WERI-Rb-1 (cell line): ENCODE data around the gene EMC1.
"Not testable (repeated sequence)": the region's sequence is repeated elsewhere in the genome, so short reads cannot be mapped to it uniquely, and the experiment has no call there.

Source experiments
- DNase-seq: peaks from one replicate; pipeline ENCODE4 v3.0.0-alpha.2; 2020
- H3K27ac ChIP-seq: fragments of 250-450 bp; sonication (Bioruptor Pico); 2 replicates; pipeline ENCODE4 v1.5.1; 2020; ENCODE audit warnings: mild to moderate bottlenecking, moderate library complexity
- H3K27me3 ChIP-seq: fragments of 250-450 bp; sonication (Bioruptor Pico); 2 replicates; pipeline ENCODE4 v1.5.1; 2021; ENCODE audit warnings: mild to moderate bottlenecking, low read depth, moderate library complexity; ENCODE audit not compliant: insufficient read depth, severe bottlenecking
- H3K36me3 ChIP-seq: fragments of 250-450 bp; sonication (Bioruptor Pico); 2 replicates; pipeline ENCODE4 v1.5.1; 2020; ENCODE audit warnings: mild to moderate bottlenecking, moderate library complexity
- H3K4me3 ChIP-seq: 2 replicates; pipeline ENCODE4 v1.5.1; 2011; ENCODE audit warnings: low read depth, mild to moderate bottlenecking, control low read depth, low read length
- H3K9me3 ChIP-seq: fragments of 250-450 bp; sonication (Bioruptor Pico); 2 replicates; pipeline ENCODE4 v1.5.1; 2021; ENCODE audit warnings: mild to moderate bottlenecking, moderate library complexity; ENCODE audit not compliant: severe bottlenecking
- CTCF ChIP-seq: IDR thresholded peaks from 2 replicates; pipeline ENCODE4 v1.5.1; 2011; ENCODE audit warnings: low read depth, mild to moderate bottlenecking, control low read depth, inconsistent platforms, low read length

Gene EMC1

GRCh38 chr1:19287436-19288185 is 36.3 kb upstream of the EMC1 start:
- Histone ChIP-seq H3K9me3 (no peaks in the 10 kb centered on the region), H3K27me3 (no peaks in the 10 kb centered on the region), H3K36me3 (peaks cover 5% of the 10 kb centered on the region; the same call in 1 of the 2 replicates), H3K4me3 (no peak overlapping the region), H3K27ac (no peak overlapping the region)
- no peak for TF ChIP-seq CTCF
- no peak for DNase-seq

GRCh38 chr1:19285807-19286206 is 34.5 kb upstream of the EMC1 start:
- not testable (repeated sequence) for H3K4me3 ChIP-seq, H3K27me3 ChIP-seq, H3K27ac ChIP-seq, H3K9me3 ChIP-seq, H3K36me3 ChIP-seq, DNase-seq

- not testable (repeated sequence) for DNase-seq, H3K9me3 ChIP-seq, H3K36me3 ChIP-seq, H3K27me3 ChIP-seq, H3K27ac ChIP-seq, H3K4me3 ChIP-seq
Measured at GRCh38 chr1:19285366-19285765, 34.0 kb upstream of the EMC1 start.

GRCh38 chr1:19284881-19285280 is 33.6 kb upstream of the EMC1 start:
- Histone ChIP-seq H3K36me3 (peaks cover 8% of the 10 kb centered on the region; the same call in 1 of the 2 replicates), H3K4me3 (no peak overlapping the region), H3K9me3 (no peaks in the 10 kb centered on the region), H3K27me3 (no peaks in the 10 kb centered on the region), H3K27ac (no peak overlapping the region)
- no peak for DNase-seq
- TF ChIP-seq CTCF: no peak

- Histone ChIP-seq H3K9me3 (no peaks in the 10 kb centered on the region), H3K36me3 (peaks cover 8% of the 10 kb centered on the region; the same call in 1 of the 2 replicates), H3K4me3 (no peak overlapping the region), H3K27ac (no peak overlapping the region), H3K27me3 (no peaks in the 10 kb centered on the region)
- no peak for DNase-seq
- no peak for TF ChIP-seq CTCF
Measured at GRCh38 chr1:19283891-19284290, 32.6 kb upstream of the EMC1 start.

GRCh38 chr1:19274636-19275035 is 23.3 kb upstream of the EMC1 start:
- H3K4me3 ChIP-seq: no peak overlapping the region
- peaks cover 4% of the 10 kb centered on the region; the same call in 1 of the 2 replicates for H3K36me3 ChIP-seq
- H3K9me3 ChIP-seq: no peaks in the 10 kb centered on the region
- no peak for TF ChIP-seq CTCF
- H3K27me3 ChIP-seq: no peaks in the 10 kb centered on the region
- no peak overlapping the region for H3K27ac ChIP-seq
- DNase-seq: no peak

- not testable (repeated sequence) for H3K4me3 ChIP-seq
Measured at GRCh38 chr1:19273844-19274531, 22.7 kb upstream of the EMC1 start.

More at GRCh38 chr1:19273844-19274531, 22.7 kb upstream of the EMC1 start:
- H3K27me3 ChIP-seq, H3K9me3 ChIP-seq, H3K27ac ChIP-seq, H3K36me3 ChIP-seq, DNase-seq: not testable (repeated sequence)
